Activated CD8-positive, alpha-beta T cell treated with anti-CD3 and anti-CD28 coated beads for 36 hours (primary cell): ENCODE results near the gene FEM1B. TPM values are rescaled to one million over a fixed set of nuclear protein-coding genes. Genes with fewer than 3 reads are reported as not detected.

Experiments used
- ATAC-seq: fragments of 200-7000 bp; cut with Tn5 transposase; one replicate; pipeline ENCODE4 v1.10.0; 2021; ENCODE audit warnings: mild to moderate bottlenecking, moderate library complexity
- CTCF ChIA-PET: fragments of 350-600 bp; sonication (Branson Sonifier 250); formaldehyde crosslinking; loops from one replicate; lab custom pipeline; 2021; ENCODE audit warnings: antibody characterized with exemption; lab: Charles Lee
- POLR2A ChIA-PET: fragments of 350-600 bp; sonication (Branson Sonifier 250); formaldehyde crosslinking; loops from one replicate; lab custom pipeline; 2021; ENCODE audit warnings: antibody characterized with exemption; lab: Charles Lee
- DNase-seq: peaks from one replicate; pipeline ENCODE4 v3.0.0-alpha.2; 2020
- H3K27ac Mint-ChIP-seq: one replicate; pipeline ENCODE4 v1.8.0; 2021; ENCODE audit warnings: mild to moderate bottlenecking, mixed read lengths
- H3K27me3 Mint-ChIP-seq: one replicate; pipeline ENCODE4 v1.8.0; 2021; ENCODE audit warnings: mixed read lengths
- H3K36me3 Mint-ChIP-seq: one replicate; pipeline ENCODE4 v1.8.0; 2021; ENCODE audit warnings: low read depth, mixed read lengths
- H3K4me1 Mint-ChIP-seq: one replicate; pipeline ENCODE4 v1.8.0; 2021; ENCODE audit warnings: low read depth, mixed read lengths
- H3K4me3 Mint-ChIP-seq: one replicate; pipeline ENCODE4 v1.8.0; 2021; ENCODE audit warnings: mild to moderate bottlenecking, moderate library complexity, mixed read lengths
- H3K9me3 Mint-ChIP-seq: one replicate; pipeline ENCODE4 v1.8.0; 2021; ENCODE audit warnings: mixed read lengths
- intact Hi-C: fragments of 100-400 bp; cut with micrococcal nuclease; formaldehyde crosslinking; loops from one replicate; pipeline ENCODE4 v1.10.0; 2022
- total RNA-seq, 2 experiments: library from RNA; stranded (reverse); gene quantifications; one replicate each; pipeline ENCODE4 v1.2.3, GENCODE V29; 2021
- TF ChIP-seq, protein P1 (sequence below): fragments of 200-600 bp; IDR thresholded peaks from one replicate; pipeline ENCODE4 v1.8.0; 2022; ENCODE audit warnings: antibody characterized with exemption, mild to moderate bottlenecking

FEM1B gene
- total RNA-seq, 2 experiments from 2014 or later: 37.1 to 44.4 TPM

DNA sequence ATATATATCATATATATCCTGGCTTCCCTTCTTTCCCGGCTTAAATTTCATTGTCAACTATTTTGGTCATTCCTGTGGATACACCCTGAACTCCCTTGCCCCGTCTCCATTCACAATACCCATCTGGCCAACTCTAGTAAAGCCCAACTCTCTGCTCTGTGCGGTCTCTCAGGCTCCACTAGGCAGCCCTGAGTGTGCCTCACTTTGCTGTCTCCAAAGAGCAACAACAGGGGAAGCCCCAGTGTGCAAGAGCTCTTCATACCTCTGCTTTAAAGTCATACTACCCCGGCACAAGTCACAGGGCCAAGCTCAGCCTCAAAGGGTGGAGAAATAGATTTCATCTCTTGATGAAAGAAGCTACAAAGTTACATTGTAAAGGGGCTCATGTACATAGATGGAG lies 18.9 kb upstream of the FEM1B start:
- no peak overlapping the region for H3K27ac Mint-ChIP-seq
- H3K4me1 Mint-ChIP-seq: peaks cover 5% of the 10 kb centered on the region
- intact Hi-C loops: no loop called here
- H3K4me3 Mint-ChIP-seq: no peak overlapping the region
- ChIA-PET CTCF (interaction anchor here (0.7 to 1.5 kb wide), 3 partner anchors 19 to 773 kb away, joined by 4 to 8 read pairs (median 4); partner anchors contain the start of gene FEM1B), POLR2A (interaction anchor here (0.8 to 1.5 kb wide), 2 partner anchors 19 to 37 kb away, joined by 3 read pairs; partner anchors contain the start of gene FEM1B)
- no peaks in the 10 kb centered on the region for H3K36me3 Mint-ChIP-seq
- peak; percentile 63 for DNase-seq
- TF ChIP-seq, protein P1, sequence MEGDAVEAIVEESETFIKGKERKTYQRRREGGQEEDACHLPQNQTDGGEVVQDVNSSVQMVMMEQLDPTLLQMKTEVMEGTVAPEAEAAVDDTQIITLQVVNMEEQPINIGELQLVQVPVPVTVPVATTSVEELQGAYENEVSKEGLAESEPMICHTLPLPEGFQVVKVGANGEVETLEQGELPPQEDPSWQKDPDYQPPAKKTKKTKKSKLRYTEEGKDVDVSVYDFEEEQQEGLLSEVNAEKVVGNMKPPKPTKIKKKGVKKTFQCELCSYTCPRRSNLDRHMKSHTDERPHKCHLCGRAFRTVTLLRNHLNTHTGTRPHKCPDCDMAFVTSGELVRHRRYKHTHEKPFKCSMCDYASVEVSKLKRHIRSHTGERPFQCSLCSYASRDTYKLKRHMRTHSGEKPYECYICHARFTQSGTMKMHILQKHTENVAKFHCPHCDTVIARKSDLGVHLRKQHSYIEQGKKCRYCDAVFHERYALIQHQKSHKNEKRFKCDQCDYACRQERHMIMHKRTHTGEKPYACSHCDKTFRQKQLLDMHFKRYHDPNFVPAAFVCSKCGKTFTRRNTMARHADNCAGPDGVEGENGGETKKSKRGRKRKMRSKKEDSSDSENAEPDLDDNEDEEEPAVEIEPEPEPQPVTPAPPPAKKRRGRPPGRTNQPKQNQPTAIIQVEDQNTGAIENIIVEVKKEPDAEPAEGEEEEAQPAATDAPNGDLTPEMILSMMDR: no peak
- ATAC-seq: peak; percentile 95
- H3K27me3 Mint-ChIP-seq: peaks cover 5% of the 10 kb centered on the region
- no peaks in the 10 kb centered on the region for H3K9me3 Mint-ChIP-seq

DNA sequence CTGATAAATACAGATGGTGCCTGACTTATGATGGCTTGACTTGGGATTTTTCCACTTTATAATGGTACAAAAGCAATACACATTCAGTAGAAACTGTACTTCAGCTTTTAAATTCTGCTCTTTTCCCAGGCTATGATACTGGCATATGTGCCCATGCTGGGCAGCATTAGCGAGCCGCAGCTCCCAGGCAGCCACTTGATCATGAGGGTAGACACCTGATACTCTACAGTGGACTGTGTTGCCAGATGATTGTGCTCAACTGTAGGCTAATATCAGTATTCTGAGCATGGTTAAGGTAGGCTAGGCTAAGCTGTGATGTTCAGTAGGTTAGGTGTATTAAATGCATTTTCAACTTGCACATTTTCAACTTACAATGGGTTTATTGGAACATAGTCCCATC lies 17.7 kb upstream of the FEM1B start:
- TF ChIP-seq, protein P1: no peak
- DNase-seq: no peak
- ChIA-PET POLR2A (interaction anchor here (0.8 to 1.5 kb wide), 3 partner anchors 17 to 36 kb away, joined by 3 read pairs; partner anchors contain the start of gene FEM1B), CTCF (interaction anchor here (1.0 to 1.5 kb wide), 2 partner anchors 18 to 46 kb away, joined by 4 read pairs; partner anchors contain the start of gene FEM1B)
- H3K36me3 Mint-ChIP-seq: no peaks in the 10 kb centered on the region
- H3K4me1 Mint-ChIP-seq: peaks cover 5% of the 10 kb centered on the region
- H3K27me3 Mint-ChIP-seq: peaks cover 12% of the 10 kb centered on the region
- no peaks in the 10 kb centered on the region for H3K9me3 Mint-ChIP-seq
- no peak overlapping the region for H3K4me3 Mint-ChIP-seq
- intact Hi-C loops: no loop called here
- no peak for ATAC-seq
- H3K27ac Mint-ChIP-seq: no peak overlapping the region

DNA sequence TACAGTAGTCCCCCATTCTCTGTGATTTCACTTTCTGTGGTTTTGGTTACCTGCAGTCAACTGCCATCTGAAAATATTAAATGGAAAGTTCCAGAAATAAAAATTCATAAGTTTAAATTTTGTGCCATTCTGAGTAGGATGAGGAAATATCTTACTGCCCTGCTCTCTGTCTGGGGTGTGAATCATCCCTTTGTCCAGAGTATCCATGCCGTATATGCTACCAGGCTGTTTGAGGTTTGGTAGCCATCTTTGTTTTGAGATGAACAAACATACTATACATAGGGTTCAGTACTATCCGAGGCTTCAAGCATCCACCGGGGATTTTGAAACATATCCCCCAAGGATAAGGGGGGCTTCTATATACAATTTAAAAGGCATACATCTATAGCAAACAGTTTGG lies 16.3 kb upstream of the FEM1B start:
- Mint-ChIP-seq H3K36me3 (no peaks in the 10 kb centered on the region), H3K4me1 (peaks cover 5% of the 10 kb centered on the region), H3K9me3 (no peaks in the 10 kb centered on the region), H3K4me3 (no peak overlapping the region), H3K27ac (no peak overlapping the region), H3K27me3 (peaks cover 12% of the 10 kb centered on the region)
- intact Hi-C loops: no loop called here
- ChIA-PET POLR2A (no interaction called here), CTCF (interaction anchor here (0.6 to 1.4 kb wide), 3 partner anchors 8 to 45 kb away, joined by 4 to 6 read pairs (median 4); no protein-coding TSS in a partner anchor)
- TF ChIP-seq, protein P1: no peak
- no peak for DNase-seq
- ATAC-seq: no peak

DNA sequence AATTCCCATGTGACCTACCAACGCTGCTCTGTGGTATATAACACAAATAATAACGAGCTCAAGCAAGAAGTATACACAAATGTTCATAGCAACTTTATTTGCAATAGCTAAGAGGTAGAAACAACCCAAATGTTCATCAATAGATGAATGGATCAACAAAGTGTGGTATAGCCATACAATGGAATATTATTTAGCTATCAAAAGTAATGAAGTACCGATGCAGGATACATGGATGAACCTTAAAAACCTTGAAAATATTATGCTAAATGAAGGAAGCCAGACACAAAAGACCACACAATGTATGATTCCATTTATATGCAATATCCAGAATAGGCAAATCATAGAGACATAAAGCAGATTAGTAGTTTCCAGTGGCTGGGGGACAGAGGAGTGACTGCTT lies 15.6 kb upstream of the FEM1B start:
- CTCF ChIA-PET: interaction anchor here (1.1 to 1.4 kb wide), 2 partner anchors 9 to 44 kb away, joined by 4 to 6 read pairs; no protein-coding TSS in a partner anchor
- TF ChIP-seq, protein P1: no peak
- no peak overlapping the region for H3K4me3 Mint-ChIP-seq
- intact Hi-C loops: no loop called here
- DNase-seq (no peak), ATAC-seq (no peak)
- peaks cover 5% of the 10 kb centered on the region for H3K4me1 Mint-ChIP-seq
- peaks cover 12% of the 10 kb centered on the region for H3K27me3 Mint-ChIP-seq
- POLR2A ChIA-PET: no interaction called here
- H3K27ac Mint-ChIP-seq: no peak overlapping the region
- H3K36me3 Mint-ChIP-seq: no peaks in the 10 kb centered on the region
- H3K9me3 Mint-ChIP-seq: no peaks in the 10 kb centered on the region

DNA sequence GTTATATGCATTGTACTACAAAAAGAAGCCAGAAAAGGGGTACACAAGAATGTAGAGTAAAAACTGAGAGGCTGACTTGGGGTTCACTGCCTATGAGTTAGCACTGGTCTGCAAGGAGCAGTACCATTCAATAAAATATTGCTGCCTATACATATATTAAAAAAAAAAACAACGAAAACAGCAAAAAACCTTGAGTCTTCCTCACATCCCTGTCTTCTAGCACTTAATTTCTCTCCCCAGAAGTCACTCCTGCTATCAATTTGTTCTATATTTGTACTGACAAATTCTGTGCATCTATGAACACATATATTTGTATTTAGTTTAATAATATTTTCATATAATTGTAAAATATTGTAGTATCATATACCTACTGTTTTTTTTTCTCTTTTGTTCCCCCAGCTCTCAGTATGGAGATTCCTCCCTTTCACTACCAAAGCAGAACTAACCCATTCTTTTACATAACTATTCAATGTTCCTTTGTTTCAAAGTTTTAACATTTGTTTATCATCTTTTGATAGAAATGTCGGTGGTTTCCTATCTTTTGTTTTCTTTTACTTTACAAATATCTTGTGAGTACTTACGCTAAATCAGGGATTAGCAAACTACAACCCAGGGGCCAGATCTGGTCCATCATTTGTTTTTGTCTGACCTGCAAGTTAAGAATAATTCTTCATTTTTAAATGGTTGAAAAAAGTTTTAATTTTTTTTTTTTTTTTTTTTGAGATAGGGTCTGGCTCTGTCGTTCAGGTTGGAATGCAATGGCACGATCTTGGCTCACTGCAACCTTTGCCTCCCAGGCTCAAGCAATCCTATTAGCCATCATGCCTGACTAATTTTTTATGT lies 14.8 kb upstream of the FEM1B start:
- no peaks in the 10 kb centered on the region for H3K9me3 Mint-ChIP-seq

More for the DNA sequence above, 14.8 kb upstream of the FEM1B start:
- TF ChIP-seq, protein P1: no peak
- POLR2A ChIA-PET: no interaction called here
- intact Hi-C loops: no loop called here
- ATAC-seq: no peak
- no peak for DNase-seq
- Mint-ChIP-seq H3K27ac (no peak overlapping the region), H3K4me3 (no peak overlapping the region), H3K36me3 (no peaks in the 10 kb centered on the region), H3K4me1 (peaks cover 5% of the 10 kb centered on the region), H3K27me3 (peaks cover 12% of the 10 kb centered on the region)
- CTCF ChIA-PET: interaction anchor here (1.1 to 4.0 kb wide), 4 partner anchors 10 to 44 kb away, joined by 4 to 19 read pairs (median 5); no protein-coding TSS in a partner anchor
